OCI-LY1 (cell line): ENCODE measurements around the gene KLF7.

Experiments used
- H2AFZ ChIP-seq: fragments of 200-600 bp; sonication (generic), shearing (Covaris generic); 2 replicates; pipeline ENCODE4 v1.6.0; 2014; ENCODE audit warnings: antibody characterized with exemption, mild to moderate bottlenecking, low read length
- H3F3A ChIP-seq: fragments of 200-600 bp; sonication (generic), shearing (Covaris generic); 2 replicates; pipeline ENCODE4 v1.6.0; 2014; ENCODE audit warnings: mild to moderate bottlenecking, antibody characterized with exemption, low read length, moderate library complexity; ENCODE audit not compliant: insufficient read depth
- H3K27ac ChIP-seq: fragments of 200-600 bp; sonication (generic); 2 replicates; pipeline ENCODE4 v1.5.1; 2014; ENCODE audit warnings: low read length, mixed run types, mild to moderate bottlenecking, low read depth; ENCODE audit not compliant: poor library complexity, severe bottlenecking
- H3K27me3 ChIP-seq: fragments of 200-600 bp; sonication (generic); 2 replicates; pipeline ENCODE4 v1.6.0; 2014; ENCODE audit warnings: antibody characterized with exemption, mild to moderate bottlenecking, low read length, moderate library complexity; ENCODE audit not compliant: insufficient read depth
- H3K36me3 ChIP-seq: fragments of 200-600 bp; sonication (generic); 2 replicates; pipeline ENCODE4 v1.6.1; 2014; ENCODE audit warnings: mild to moderate bottlenecking, antibody characterized with exemption, low read length, moderate library complexity, mixed read lengths; ENCODE audit not compliant: insufficient read depth
- H3K4me1 ChIP-seq: fragments of 200-600 bp; sonication (generic); 2 replicates; pipeline ENCODE4 v1.5.1; 2014; ENCODE audit warnings: mild to moderate bottlenecking, low read length, moderate library complexity; ENCODE audit not compliant: insufficient read depth, severe bottlenecking
- H3K4me2 ChIP-seq: fragments of 200-600 bp; sonication (generic), shearing (Covaris generic); 2 replicates; pipeline ENCODE4 v1.6.1; 2014; ENCODE audit warnings: low read length
- H3K4me3 ChIP-seq: fragments of 200-600 bp; sonication (generic); 2 replicates; pipeline ENCODE4 v1.5.1; 2014; ENCODE audit warnings: low read length, low read depth, mild to moderate bottlenecking, mixed read lengths; ENCODE audit not compliant: poor library complexity, severe bottlenecking
- H3K79me2 ChIP-seq: fragments of 200-600 bp; shearing (Covaris generic); 2 replicates; pipeline ENCODE4 v1.6.1; 2016; ENCODE audit warnings: mixed run types, low read length, mixed read lengths; ENCODE audit not compliant: insufficient read depth
- H3K9ac ChIP-seq: fragments of 200-600 bp; sonication (generic), shearing (Covaris generic); 2 replicates; pipeline ENCODE4 v1.6.1; 2014; ENCODE audit warnings: mild to moderate bottlenecking, low read length, mixed read lengths
- H3K9me2 ChIP-seq: fragments of 200-600 bp; sonication (generic), shearing (Covaris generic); 2 replicates; pipeline ENCODE4 v1.6.1; 2014; ENCODE audit warnings: low read depth, mild to moderate bottlenecking, low read length, mixed read lengths
- H3K9me3 ChIP-seq: fragments of 200-600 bp; shearing (Covaris generic); 2 replicates; pipeline ENCODE4 v1.6.1; 2014; ENCODE audit warnings: low read length, mixed read lengths
- H4K20me1 ChIP-seq: fragments of 200-600 bp; sonication (generic), shearing (Covaris generic); 2 replicates; pipeline ENCODE4 v1.6.0; 2016; ENCODE audit warnings: mild to moderate bottlenecking, low read length; ENCODE audit not compliant: insufficient read depth
- EZH2 ChIP-seq: fragments of 200-600 bp; sonication (generic), shearing (Covaris generic); IDR thresholded peaks from 2 replicates; pipeline ENCODE4 v1.8.0; 2017; ENCODE audit warnings: borderline replicate concordance, mixed run types, mild to moderate bottlenecking, antibody characterized with exemption, low read length, moderate library complexity, mixed read lengths
- TF ChIP-seq, protein P1 (sequence below): fragments of 200-600 bp; sonication (generic), shearing (Covaris generic); IDR thresholded peaks from 2 replicates; pipeline ENCODE4 v1.5.1; 2017; ENCODE audit warnings: mild to moderate bottlenecking, antibody characterized with exemption, low read length, moderate library complexity, mixed read lengths

The KLF7 gene

GRCh38 chr2:207131594-207131993 lies 34.2 kb downstream of the KLF7 start:
- H3K27me3 ChIP-seq, result no peaks in the 10 kb centered on the region
- no peaks in the 10 kb centered on the region for H3K79me2 ChIP-seq
- no peak overlapping the region for H3K9ac ChIP-seq
- H3K4me3 ChIP-seq, result no peak overlapping the region
- TF ChIP-seq EZH2, result no peak
- TF ChIP-seq, protein P1, sequence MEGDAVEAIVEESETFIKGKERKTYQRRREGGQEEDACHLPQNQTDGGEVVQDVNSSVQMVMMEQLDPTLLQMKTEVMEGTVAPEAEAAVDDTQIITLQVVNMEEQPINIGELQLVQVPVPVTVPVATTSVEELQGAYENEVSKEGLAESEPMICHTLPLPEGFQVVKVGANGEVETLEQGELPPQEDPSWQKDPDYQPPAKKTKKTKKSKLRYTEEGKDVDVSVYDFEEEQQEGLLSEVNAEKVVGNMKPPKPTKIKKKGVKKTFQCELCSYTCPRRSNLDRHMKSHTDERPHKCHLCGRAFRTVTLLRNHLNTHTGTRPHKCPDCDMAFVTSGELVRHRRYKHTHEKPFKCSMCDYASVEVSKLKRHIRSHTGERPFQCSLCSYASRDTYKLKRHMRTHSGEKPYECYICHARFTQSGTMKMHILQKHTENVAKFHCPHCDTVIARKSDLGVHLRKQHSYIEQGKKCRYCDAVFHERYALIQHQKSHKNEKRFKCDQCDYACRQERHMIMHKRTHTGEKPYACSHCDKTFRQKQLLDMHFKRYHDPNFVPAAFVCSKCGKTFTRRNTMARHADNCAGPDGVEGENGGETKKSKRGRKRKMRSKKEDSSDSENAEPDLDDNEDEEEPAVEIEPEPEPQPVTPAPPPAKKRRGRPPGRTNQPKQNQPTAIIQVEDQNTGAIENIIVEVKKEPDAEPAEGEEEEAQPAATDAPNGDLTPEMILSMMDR, result no peak
- H3K4me1 ChIP-seq, result no peaks in the 10 kb centered on the region
- H3F3A ChIP-seq, result no peaks in the 10 kb centered on the region
- H2AFZ ChIP-seq, result no peak overlapping the region
- H3K9me3 ChIP-seq, result no peaks in the 10 kb centered on the region
- H3K27ac ChIP-seq, result no peak overlapping the region
- no peaks in the 10 kb centered on the region for H3K36me3 ChIP-seq
- H3K4me2 ChIP-seq, result no peak overlapping the region
- no peaks in the 10 kb centered on the region for H4K20me1 ChIP-seq
- H3K9me2 ChIP-seq, result no peaks in the 10 kb centered on the region

- H3K27ac ChIP-seq, result no peak overlapping the region
- H4K20me1 ChIP-seq, result no peaks in the 10 kb centered on the region
- TF ChIP-seq, protein P1, result no peak
- no peak for TF ChIP-seq EZH2
- H3K9me3 ChIP-seq, result no peaks in the 10 kb centered on the region
- no peak overlapping the region for H3K9ac ChIP-seq
- H3K9me2 ChIP-seq, result no peaks in the 10 kb centered on the region
- no peaks in the 10 kb centered on the region for H3K4me1 ChIP-seq
- H2AFZ ChIP-seq, result no peak overlapping the region
- H3K79me2 ChIP-seq, result no peaks in the 10 kb centered on the region
- no peak overlapping the region for H3K4me3 ChIP-seq
- no peaks in the 10 kb centered on the region for H3K27me3 ChIP-seq
- H3K4me2 ChIP-seq, result no peak overlapping the region
- H3F3A ChIP-seq, result no peaks in the 10 kb centered on the region
- no peaks in the 10 kb centered on the region for H3K36me3 ChIP-seq
Observed at GRCh38 chr2:207130958-207131521, 34.7 kb downstream of the KLF7 start.

DNA sequence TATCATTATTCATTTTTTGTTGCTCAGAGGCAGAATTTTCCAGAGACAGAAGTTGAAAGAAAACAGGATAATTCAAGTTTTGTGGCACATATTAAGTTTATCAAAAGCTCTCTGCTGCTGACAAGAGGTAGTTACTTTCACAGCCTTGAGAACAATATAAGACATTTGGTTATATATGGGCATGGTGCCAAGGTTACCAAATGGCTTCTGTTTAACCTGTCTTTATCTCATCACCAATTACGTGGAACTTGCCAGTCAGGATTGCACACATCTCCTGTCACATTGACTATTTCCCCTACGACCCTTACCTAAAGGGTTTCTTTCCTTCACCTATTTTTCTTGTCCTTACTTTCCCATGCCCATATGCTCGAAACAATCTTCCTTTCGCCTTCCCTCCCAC lies 35.9 kb downstream of the KLF7 start:
- H2AFZ ChIP-seq, result no peak overlapping the region
- H3K9me2 ChIP-seq, result no peaks in the 10 kb centered on the region
- TF ChIP-seq, protein P1, result no peak
- TF ChIP-seq EZH2, result no peak
- no peaks in the 10 kb centered on the region for H3K27me3 ChIP-seq
- no peak overlapping the region for H3K9ac ChIP-seq
- no peaks in the 10 kb centered on the region for H4K20me1 ChIP-seq
- H3K4me3 ChIP-seq, result no peak overlapping the region
- no peak overlapping the region for H3K4me2 ChIP-seq
- no peaks in the 10 kb centered on the region for H3K4me1 ChIP-seq
- no peaks in the 10 kb centered on the region for H3K79me2 ChIP-seq
- H3K27ac ChIP-seq, result no peak overlapping the region
- H3F3A ChIP-seq, result no peaks in the 10 kb centered on the region
- H3K9me3 ChIP-seq, result no peaks in the 10 kb centered on the region
- H3K36me3 ChIP-seq, result no peaks in the 10 kb centered on the region
